ENCODE data around the gene ZNF726.
"Not testable (repeated sequence)": the region's sequence is repeated elsewhere in the genome, so short reads cannot be mapped to it uniquely, and the experiment has no call there.

ZNF726 gene

GRCh38 chr19:23971598-23971997, 56.9 kb downstream of the ZNF726 start:
- DNase-seq (ENCODE audit: insufficient read length, low spot score) = no peak
- TF ChIP-seq CTCF (IDR thresholded peaks at IDR 0.05; ENCODE audit: insufficient read depth, missing control alignments) = no peak
- FAIRE-seq = no peak

- no peak for TF ChIP-seq CTCF (IDR thresholded peaks at IDR 0.05; ENCODE audit: insufficient read depth, missing control alignments)
- DNase-seq (ENCODE audit: insufficient read length, low spot score) (no peak), FAIRE-seq (no peak)
Observed at GRCh38 chr19:23972161-23972560, 57.5 kb downstream of the ZNF726 start.

- DNase-seq (ENCODE audit: insufficient read length, low spot score) (no peak), FAIRE-seq (no peak)
- no peak for TF ChIP-seq CTCF (IDR thresholded peaks at IDR 0.05; ENCODE audit: insufficient read depth, missing control alignments)
Observed at GRCh38 chr19:23974941-23975340, 60.3 kb downstream of the ZNF726 start.

- not testable (repeated sequence) for DNase-seq (ENCODE audit: insufficient read length, low spot score); FAIRE-seq
Observed at GRCh38 chr19:23976631-23977030, 61.9 kb downstream of the ZNF726 start.

- not testable (repeated sequence) for DNase-seq (ENCODE audit: insufficient read length, low spot score); FAIRE-seq
Observed at GRCh38 chr19:23977256-23977655, 62.6 kb downstream of the ZNF726 start.

GRCh38 chr19:23978068-23978467, 63.4 kb downstream of the ZNF726 start:
- TF ChIP-seq CTCF (IDR thresholded peaks at IDR 0.05; ENCODE audit: insufficient read depth, missing control alignments) = no peak
- no peak for FAIRE-seq
- DNase-seq (ENCODE audit: insufficient read length, low spot score) = no peak

- TF ChIP-seq CTCF (IDR thresholded peaks at IDR 0.05; ENCODE audit: insufficient read depth, missing control alignments) = no peak
- FAIRE-seq = no peak
- no peak for DNase-seq (ENCODE audit: insufficient read length, low spot score)
Observed at GRCh38 chr19:23980805-23981204, 66.1 kb downstream of the ZNF726 start.

- no peak for TF ChIP-seq CTCF (IDR thresholded peaks at IDR 0.05; ENCODE audit: insufficient read depth, missing control alignments)
- FAIRE-seq (no peak), DNase-seq (ENCODE audit: insufficient read length, low spot score) (no peak)
Observed at GRCh38 chr19:23981863-23982262, 67.2 kb downstream of the ZNF726 start.

All from D721Med (cell line).